Left colon (tissue), 2 donors: ENCODE data around the gene ASPG. TPM values are rescaled to one million over a fixed set of nuclear protein-coding genes. Genes with fewer than 3 reads are reported as not detected.

Experiments
- ATAC-seq: fragments of 200-7000 bp; cut with Tn5 transposase; one replicate; pipeline ENCODE4 v1.9.1; 2020; ENCODE audit warnings: mild to moderate bottlenecking, moderate library complexity
- DNase-seq, 2 donors: peaks; one replicate each; pipeline ENCODE4 v3.0.0-alpha.2; 2020
- intact Hi-C, 2 donors: fragments of 100-400 bp; cut with DNase I in 1 of 2; cut with micrococcal nuclease in 1 of 2; formaldehyde crosslinking; loops; one replicate each; pipeline versions ENCODE4 v1.11.2 to v1.14.0; 2022; cut with DNase I, micrococcal nuclease
- total RNA-seq, 2 donors: library from RNA; stranded (reverse); fragmentation: NEBNext Ultra II Directional; extraction: Animal tissue kit (Norgen Biotek cat#: 25700); gene quantifications; one replicate each; pipeline ENCODE4 v1.2.1, GENCODE V29; 2021
- donor health status: DM: no; HTN: no; CAD: no.
- donor health status: DM: yes; HTN: yes; CAD: no.

Gene ASPG
- total RNA-seq, 2 donors from 2014 or later = 9.4 to 60.8 TPM

DNA sequence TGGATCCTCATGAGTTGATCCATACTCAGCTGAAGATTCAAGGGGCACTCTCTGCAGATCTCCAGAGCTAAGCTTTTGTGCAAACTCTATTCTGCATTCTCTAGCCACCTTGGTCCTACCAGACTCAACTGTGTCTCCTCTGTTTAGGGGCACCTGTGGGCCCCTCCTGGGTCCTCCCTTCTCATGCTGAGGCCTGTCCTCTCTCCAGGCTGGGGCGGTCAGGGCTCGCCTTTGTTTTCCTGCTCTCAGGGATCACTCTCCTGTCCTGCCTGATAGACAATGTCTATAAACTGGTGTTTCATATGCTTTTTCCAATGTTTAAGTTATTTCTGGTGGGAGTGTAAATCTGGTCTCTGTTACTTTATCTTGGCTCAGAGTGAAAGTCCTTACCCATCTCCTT lies 41.3 kb downstream of the ASPG start:
- ATAC-seq = peak; percentile 13

DNA sequence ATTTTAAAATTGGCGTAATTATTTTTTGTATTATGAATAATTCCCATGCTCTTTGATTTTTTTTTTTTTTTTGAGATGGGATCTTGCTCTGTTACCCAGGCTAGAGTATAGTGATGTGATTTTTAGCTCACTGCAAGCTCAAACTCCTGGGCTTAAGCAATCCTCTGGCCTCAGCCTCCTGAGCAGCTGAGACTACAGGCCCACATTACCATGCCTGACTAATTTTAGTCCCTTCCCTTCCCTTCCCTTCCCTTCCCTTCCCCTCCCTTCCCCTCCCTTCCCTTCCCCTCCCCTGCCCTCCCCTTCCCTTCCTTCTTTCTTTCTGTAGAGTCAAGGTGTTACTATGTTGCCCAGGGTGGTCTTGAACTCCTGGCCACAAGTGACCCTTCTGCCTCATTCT lies 43.5 kb downstream of the ASPG start:
- intact Hi-C loops = no loop called here
- DNase-seq (no peak), ATAC-seq (no peak)

More for the DNA sequence above, 41.3 kb downstream of the ASPG start:
- DNase-seq = no peak
- intact Hi-C loops = no loop called here

DNA sequence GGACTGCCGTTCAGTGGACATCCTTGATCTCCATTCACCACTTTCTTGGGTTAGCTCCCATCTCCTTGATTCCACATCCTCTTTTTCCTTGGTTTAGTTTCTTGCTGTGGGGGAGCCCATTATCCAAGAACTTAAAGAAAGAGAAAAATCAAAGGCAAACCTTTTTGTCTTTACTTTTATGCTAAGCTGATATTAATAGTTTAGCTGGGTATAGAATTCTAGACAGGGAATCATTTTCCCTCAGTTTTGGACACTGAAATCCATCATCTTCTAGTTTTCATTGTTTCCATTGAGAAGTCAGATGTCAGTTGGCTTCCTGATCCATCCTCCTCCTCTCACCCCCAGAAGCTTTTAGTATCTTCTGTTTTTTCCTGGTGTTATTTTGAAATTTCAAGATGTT lies 44.1 kb downstream of the ASPG start:
- ATAC-seq (no peak), DNase-seq (no peak)
- intact Hi-C loops = no loop called here

DNA sequence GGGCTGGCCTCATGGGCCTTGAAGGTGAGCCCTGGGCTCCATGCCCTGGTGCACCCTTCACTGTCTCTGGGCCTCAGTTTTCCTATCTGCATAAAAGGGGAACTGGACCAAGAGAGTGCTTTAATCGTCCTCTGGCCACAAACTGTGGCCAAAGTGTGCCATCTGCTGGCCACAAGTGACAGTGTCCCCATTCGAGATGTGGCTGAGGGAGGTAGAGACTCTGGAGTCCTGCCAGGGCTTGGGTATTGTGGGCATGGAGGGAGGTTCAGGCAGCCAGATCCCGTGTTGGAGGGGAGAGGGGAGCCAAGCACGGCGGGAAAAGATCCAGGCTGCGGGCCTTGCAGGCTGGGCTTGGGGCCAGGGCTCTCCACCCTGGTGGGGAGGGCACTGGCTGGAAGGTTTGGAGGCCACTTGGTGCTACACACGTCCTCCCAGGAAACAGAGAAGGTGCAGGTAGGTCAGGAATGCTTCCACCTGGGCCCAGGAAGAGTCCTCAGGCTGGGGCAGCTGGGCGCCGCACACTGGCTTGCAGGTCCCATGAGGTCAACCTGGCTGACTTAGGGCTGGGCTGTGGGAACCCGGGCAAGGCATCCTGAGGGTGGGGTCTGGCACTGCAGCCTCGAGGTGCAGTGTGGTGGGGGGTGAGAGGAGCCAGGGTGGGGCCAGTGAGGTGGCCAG lies 45.6 kb downstream of the ASPG start:
- intact Hi-C loops = no loop called here
- DNase-seq = peak; percentile 43 to 66
- ATAC-seq = peak; percentile 82

DNA sequence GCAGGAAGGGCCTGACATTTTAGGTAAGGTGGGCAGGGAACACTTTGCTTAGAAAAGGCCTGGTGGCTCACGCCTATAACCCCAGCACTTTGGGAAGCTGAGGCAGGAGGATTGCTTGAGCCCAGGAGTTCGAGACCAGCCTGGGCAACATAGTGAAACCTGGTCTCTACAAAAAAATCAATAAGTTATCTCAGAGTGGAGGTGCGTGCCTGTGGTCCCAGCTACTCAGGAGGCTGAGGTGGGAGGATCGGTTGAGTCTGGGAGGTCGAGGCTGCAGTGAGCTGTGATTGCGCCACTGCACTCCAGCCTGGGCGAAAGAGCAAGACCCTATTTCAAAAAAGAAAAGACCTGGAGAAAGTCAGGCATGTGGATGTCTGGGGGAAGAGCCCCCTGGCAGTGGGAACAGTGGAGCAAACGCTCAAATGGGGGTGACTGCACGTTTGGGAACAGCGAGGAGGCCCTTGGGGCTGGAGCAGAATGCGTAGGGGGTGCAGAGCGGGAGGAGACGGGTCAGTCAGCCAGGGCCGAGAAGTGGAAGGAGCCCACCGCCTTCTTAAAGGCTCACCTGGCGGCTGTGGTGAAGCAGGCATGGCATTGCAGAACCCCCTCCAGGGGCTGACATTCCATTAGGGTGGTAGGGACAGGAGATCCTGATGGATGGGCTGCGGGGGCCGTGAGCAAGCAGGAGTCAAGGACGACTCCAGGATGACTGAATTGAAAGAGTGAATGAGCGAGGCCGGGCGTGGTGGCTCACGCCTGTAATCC lies 46.6 kb downstream of the ASPG start:
- intact Hi-C loops = no loop called here
- ATAC-seq = no peak
- DNase-seq = peak in 1 of 2 donors; percentile 19

DNA sequence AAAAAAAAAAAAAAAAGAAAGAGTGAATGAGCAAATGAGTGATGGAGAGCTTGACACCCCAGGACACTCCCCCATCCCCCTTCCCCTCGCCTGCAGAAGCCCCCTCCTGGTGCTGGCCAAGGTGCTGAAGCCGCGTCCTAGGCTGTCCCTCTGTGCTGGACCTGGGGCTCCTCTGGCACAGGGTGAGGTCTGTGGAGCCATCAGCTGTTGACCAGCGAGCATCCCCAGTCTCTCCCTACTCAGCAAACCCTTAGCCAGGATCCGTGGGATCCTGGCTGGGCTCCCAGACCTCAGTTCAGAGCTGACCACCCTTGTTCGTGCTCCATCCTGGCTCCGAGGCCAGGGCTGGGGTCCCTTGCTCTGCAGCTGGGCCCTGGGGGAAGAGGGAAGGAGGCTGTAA lies 47.5 kb downstream of the ASPG start:
- intact Hi-C loops = no loop called here
- peak; percentile 2 to 15 for DNase-seq
- ATAC-seq = no peak

DNA sequence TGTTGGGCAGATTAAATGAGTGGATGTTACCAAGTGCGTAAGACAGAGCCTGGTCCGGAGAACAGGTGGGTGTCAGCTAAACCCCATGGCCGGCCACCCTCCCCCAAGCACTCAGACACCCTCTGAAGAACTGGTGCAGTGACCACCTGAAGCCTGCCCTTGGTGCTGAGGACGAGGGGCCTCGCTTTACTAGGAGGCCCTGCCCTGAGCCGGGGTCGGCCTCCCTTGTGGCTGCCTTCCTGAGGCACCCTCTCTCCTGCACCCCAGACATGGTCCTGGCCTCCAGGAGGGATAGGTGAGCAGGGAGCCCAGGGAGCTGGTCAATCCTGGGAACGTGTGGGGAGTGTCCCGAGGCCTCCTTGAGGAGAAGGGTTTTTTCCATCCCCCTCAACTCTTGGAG lies 48.0 kb downstream of the ASPG start:
- DNase-seq (peak in 1 of 2 donors; percentile 20), ATAC-seq (no peak)
- intact Hi-C loops = no loop called here

DNA sequence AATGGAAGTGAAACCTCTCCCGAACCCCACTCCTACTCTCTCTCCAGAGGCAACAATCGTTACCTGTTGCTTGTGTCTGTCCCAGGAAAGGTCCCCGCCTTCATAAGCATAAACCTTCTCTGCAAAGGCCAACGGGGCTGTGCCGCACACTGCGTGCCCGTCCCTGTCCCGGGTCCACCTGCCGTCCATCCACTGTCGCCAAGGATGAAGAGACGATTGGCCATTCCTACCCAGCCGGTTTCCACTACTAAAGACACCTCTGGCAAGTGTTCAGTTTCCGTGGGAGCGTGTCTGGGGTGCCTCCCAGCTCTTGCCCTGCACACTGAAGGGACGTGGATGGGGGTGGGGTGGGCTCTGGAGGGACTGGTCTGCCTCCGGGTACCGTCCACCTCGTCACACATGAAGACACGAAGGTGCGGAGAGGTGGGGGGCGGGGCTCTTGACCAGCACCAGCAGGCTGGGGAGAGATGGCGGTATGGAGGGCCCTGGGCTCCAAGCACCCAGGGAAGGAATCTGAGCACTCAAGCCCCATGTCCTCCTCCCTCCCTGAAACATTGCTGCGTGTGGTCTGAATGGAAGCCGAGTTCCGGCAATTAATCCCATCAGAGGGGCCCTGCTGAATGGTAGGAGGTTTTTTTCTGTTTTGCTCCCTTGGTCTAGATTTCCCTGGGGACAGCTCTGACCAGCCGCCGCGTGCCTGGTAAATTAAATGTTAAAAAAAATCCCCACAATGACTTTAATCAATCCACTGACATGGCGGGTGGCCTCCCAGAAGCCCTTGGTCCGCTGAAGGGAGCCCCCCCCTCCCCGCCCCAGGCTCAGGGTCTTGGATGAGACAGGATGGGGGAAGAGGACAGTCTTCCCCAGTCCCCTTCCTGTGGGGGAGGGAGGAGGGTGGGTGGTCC lies 48.8 kb downstream of the ASPG start:
- intact Hi-C loops = no loop called here
- ATAC-seq = no peak
- DNase-seq = peak in 1 of 2 donors; percentile 6

DNA sequence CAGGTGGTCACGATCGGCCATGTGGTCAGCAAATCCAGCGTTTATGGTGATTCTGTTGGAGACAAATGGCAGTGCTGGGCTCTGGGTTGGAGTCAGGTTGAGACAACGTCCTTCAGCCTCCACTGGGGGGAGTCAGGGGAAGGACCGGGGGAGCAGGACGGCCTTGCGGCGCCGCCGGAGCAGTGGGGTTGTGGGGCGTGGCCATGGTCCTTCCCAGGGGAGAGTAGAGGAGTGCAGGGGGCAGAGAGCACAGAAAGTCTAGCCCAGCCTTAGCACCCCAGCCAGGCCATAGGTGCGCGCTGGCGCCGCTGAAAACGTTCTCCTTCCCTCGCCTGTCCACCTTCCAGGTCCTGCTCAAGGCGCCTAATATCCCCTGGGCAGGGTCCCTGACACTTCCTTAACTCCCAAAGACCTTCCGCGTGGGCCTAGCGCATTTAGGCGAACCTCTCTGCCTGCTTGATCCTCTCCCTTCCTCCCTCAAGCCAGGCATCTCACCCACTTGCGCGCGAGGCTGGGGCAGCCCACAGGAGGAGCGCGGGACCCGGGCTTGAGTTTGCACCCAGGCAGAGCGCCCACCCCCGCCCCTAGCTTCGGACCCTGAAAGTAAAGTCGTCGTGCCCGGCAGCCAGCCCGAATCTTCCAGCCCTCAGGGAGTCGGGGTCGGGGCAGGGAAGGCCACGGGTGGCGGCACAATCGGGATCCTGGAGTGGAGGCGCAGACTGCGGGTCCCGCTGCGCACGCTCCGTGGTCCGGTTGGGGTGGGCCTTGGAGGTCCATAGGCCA lies 49.8 kb downstream of the ASPG start:
- DNase-seq = no peak
- no peak for ATAC-seq
- intact Hi-C loops = loop anchor here (5.0 kb wide), 2 partner anchors 427 to 432 kb away; no protein-coding TSS in a partner anchor

DNA sequence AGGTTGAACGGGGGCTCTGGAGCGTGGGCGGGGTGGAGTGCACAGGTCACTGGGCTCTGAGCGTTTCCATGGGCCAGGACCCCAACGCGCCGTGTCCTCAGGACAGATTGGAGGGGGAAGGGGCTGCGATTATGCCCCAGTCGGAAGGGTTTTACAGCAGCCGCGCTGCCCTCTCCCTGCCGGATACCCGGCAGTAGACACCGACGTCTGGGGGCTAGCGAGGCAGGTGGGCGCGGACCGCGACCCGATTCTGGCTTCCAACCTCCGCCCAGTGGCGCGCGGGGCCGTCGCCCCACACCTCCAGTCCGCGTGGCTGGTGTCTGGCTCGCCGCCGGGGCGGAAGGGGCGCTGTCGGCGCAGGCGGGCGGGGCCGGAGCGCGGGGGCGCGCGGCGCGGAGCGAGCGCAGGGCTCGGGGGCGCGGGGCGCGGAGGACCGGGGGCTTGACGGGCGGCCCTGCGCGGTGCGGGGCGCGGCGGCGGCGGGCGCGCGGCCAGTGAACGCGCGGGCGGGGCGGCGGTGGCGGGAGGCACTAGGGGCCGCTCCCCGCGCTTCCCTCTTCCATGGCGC lies 50.5 kb downstream of the ASPG start:
- ATAC-seq = no peak
- no peak for DNase-seq
- intact Hi-C loops = loop anchor here (5.0 kb wide), 2 partner anchors 426 to 431 kb away; no protein-coding TSS in a partner anchor

DNA sequence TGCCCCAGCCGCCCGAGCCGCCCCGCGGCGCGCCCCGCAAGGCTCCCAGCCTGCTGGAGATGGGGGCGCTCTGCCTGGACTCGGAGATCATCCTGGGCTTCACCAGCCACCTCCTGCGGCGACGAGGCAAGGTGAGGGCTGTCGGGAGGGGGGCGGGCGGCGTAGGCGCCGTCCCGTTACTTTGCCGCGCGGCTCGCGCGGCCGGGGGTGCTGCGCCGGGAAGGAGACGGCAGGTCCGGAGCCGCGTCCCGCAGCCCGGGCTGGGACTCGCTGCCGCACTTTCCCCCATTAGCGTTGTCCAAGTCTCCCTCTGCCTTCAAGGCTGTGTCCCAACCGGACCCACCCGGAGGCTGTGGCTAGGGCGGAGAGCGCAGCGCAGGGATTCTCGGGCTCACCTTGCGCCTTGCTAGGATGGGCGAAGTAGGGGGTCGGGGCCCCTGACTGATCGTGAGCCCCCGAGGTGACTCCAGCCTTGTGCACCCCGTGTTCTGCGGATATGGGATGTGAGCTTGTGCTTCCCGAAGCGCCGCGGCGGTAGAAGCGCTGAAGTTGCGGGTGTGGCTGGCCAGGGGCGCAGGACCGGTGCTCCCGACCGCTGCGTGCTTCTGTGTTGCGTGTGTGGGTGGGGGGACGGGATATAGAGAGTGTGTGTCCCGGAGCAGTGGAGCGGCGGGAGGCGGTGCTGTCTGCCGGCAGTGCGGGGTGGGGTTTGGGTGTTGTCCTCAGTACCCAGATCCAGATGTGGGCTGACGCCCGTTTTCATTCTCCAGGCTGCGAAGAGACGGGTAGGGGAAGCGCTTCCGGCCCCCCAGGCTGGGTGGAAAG lies 51.2 kb downstream of the ASPG start:
- ATAC-seq (no peak), DNase-seq (no peak)
- intact Hi-C loops = loop anchor here (5.0 kb wide), 2 partner anchors 426 to 431 kb away; no protein-coding TSS in a partner anchor

DNA sequence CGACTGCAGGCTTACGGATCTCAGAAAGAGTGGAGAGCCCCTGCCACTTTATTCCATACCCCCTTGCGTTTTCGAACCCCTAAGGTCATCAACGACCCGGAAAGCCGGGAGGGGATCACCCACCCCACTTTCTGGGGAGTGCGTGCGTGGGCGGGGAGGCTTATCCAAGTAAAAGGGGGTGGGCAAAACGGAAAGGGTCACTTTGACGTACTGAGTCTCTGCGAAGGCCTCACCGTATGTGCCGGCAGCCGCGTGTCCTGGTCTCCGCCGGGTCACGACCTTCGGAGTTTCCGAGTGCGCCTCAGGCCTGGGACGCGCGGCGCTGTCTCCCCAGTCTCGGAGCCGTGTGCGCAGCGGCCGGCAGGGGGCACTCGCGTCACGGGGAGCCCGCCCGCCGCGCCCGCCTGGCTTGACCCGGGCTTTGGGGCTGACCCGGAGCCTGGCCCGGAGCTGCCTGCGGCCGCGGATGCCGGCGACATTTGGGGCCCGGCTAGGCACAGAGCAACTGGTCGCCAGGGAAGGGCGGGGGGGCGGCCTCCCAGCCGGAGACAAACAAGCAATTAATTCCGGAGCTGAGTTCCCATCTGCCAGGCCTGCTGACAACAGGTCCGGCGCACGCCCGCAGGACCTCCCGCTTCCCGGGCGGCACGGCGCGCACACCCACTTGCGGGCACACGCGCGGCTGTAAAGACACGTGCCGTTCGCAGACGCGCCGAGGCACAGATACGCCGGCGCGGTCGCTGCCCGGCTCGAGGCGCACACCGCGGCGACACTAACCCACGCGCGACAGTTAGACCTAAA lies 52.0 kb downstream of the ASPG start:
- ATAC-seq (peak; percentile 78), DNase-seq (peak in 1 of 2 donors; percentile 76)
- intact Hi-C loops = loop anchor here (5.0 kb wide), 2 partner anchors 425 to 430 kb away; no protein-coding TSS in a partner anchor

DNA sequence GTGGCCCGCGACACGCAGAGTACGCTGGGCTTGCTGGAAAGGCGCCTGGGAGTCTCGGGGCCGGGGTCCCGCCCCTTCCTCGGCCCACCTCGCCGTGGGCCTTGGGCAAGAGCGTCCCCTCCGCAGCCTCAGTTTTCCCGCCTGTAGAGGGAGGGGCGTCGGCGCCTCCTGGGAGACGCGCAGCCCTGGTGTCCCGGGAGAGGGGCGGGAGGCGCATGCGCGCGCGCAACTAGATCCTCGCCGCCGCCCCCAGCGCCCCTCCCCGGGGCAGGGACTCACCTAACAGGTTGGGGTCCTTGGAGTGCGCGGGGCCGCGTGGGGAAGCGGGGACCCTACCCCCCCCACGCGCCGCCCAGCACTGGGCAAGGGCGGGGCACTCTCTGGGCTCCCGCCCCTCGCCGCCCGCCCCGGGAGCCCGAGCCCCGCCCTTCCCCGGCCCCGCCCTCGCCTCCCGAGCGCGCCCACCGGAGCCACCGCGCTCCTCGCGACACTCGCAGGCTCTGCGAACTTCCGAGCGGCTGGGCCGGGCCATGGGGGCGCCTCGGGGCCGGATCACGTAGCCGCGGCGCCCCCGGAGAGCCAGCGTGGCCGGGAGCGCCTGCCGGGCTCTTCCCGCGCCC lies 52.7 kb downstream of the ASPG start, which contains the start of gene KIF26A:
KIF26A (plus strand) TSS at position 490 of the 620 bp plus-strand sequence. CDS start 136 bp downstream, outside the sequence.
- intact Hi-C loops = loop anchor here (5.0 kb wide), 2 partner anchors 424 to 429 kb away; no protein-coding TSS in a partner anchor
- ATAC-seq = peak; percentile 62
- peak in 1 of 2 donors; percentile 55 for DNase-seq

DNA sequence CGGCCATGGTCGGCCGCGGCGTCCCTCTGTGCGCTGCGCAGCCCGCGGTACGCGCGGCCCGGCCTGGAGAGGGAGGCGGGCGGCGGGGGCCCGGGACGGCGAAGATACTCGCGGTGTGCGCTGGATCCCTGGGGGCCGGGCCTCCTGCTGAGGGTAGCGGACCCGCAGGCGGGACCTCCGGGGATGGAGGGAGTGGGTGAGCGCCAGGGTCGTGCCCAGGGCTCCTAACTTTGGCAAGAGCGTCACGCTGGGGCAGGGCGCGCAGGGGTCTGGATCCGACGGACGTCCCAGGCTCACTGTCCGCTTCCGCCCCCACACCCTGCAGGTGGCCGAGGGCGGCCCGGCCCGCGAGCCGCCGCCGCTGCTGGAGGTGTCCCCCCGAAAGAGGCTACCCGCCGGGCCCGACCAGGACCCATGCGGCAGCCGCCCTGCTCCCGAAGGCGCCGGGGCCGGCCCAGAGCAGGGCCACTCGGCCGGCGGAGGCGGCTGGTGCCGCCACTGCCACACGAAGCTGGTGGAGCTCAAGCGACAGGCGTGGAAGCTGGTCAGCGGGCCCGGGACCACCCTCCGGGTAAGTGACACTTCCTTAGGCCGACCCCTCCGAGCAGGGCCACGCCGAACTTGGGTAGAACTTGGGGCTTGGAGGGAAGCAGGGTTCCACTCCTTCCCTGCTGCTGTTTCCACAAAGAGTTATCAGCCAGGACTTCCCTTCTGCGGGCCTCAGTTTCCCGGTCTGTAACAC lies 53.4 kb downstream of the ASPG start:
- ATAC-seq (peak; percentile 25), DNase-seq (no peak)
- intact Hi-C loops = loop anchor here (5.0 kb wide), 2 partner anchors 423 to 428 kb away; no protein-coding TSS in a partner anchor
